Activated naive CD4-positive, alpha-beta T cell treated with anti-CD3 and anti-CD28 coated beads, Interleukin-2, amount 50 U/mL, for 24 hours (primary cell): ENCODE measurements around the gene LIPA.
"Not testable (repeated sequence)": the region's sequence is repeated elsewhere in the genome, so short reads cannot be mapped to it uniquely, and the experiment has no call there.

Experiments used
- H3K27ac Mint-ChIP-seq: one replicate; pipeline ENCODE4 v1.8.0; 2021; ENCODE audit warnings: mild to moderate bottlenecking, mixed read lengths
- H3K27me3 Mint-ChIP-seq: one replicate; pipeline ENCODE4 v1.8.0; 2021; ENCODE audit warnings: mixed read lengths
- H3K36me3 Mint-ChIP-seq: one replicate; pipeline ENCODE4 v1.8.0; 2021; ENCODE audit warnings: mixed read lengths
- H3K4me1 Mint-ChIP-seq: one replicate; pipeline ENCODE4 v1.8.0; 2021; ENCODE audit warnings: mixed read lengths
- H3K4me3 Mint-ChIP-seq: one replicate; pipeline ENCODE4 v1.8.0; 2021; ENCODE audit warnings: mild to moderate bottlenecking, mixed read lengths
- H3K9me3 Mint-ChIP-seq: one replicate; pipeline ENCODE4 v1.8.0; 2021; ENCODE audit warnings: mixed read lengths

LIPA gene

GRCh38 chr10:89210794-89211425 lies 40.7 kb downstream of the LIPA start:
- Mint-ChIP-seq H3K36me3 (no peaks in the 10 kb centered on the region), H3K27me3 (peaks cover 26% of the 10 kb centered on the region), H3K4me3 (no peak overlapping the region), H3K4me1 (peaks cover 9% of the 10 kb centered on the region), H3K27ac (no peak overlapping the region), H3K9me3 (no peaks in the 10 kb centered on the region)

- Mint-ChIP-seq H3K4me3 (no peak overlapping the region), H3K27ac (no peak overlapping the region), H3K4me1 (peaks cover 9% of the 10 kb centered on the region), H3K9me3 (no peaks in the 10 kb centered on the region), H3K36me3 (no peaks in the 10 kb centered on the region), H3K27me3 (peaks cover 29% of the 10 kb centered on the region)
These were observed 41.9 kb downstream of the LIPA start for GRCh38 chr10:89209718-89210117.

DNA sequence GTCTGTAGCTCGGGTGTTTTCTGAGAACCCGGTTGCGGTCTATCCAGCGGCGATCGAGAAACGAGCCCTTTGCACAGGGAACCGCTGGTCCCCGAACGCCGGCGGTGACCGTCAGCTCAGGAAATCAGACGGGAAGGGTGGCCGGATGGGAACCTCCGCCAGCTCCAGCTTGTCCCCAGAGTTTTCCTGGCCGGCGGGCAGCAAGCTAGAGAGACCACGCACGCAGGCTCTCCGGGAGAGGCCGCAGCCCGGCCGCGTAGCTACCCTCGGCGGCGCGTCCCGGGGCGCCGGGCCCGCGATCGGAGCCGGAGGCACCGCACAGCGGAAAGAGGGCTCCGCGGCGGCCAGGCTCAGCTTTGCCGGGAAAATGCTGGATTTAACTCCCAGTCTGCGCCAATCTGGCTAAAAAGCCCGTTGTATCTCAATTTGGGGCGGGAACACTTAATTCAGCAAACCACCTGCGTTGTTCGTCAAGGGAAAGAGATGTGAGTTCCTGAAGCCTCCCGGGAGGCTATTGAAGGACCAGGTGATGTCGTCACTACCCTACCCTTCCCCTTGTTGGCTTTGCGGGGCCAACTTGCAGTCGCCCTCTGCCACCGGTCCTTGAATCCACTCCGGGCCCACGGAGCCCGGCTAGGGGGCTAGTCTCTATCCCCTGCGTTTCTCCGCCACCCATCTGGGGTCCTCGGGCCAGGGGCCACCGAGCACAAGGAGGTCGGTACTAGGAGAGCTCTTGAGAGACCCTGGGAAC lies 43.6 kb downstream of the LIPA start:
- Mint-ChIP-seq H3K36me3 (no peaks in the 10 kb centered on the region), H3K9me3 (no peaks in the 10 kb centered on the region), H3K4me1 (peaks cover 9% of the 10 kb centered on the region), H3K4me3 (peak overlapping the region; percentile 87), H3K27ac (no peak overlapping the region), H3K27me3 (peaks cover 29% of the 10 kb centered on the region)

GRCh38 chr10:89207181-89207800 lies 44.3 kb downstream of the LIPA start, which contains the start of gene CH25H:
CH25H (minus strand) TSS chr10:89207317; CDS start chr10:89207292, 25 bp downstream.
- Mint-ChIP-seq H3K9me3 (no peaks in the 10 kb centered on the region), H3K27me3 (peaks cover 29% of the 10 kb centered on the region), H3K4me1 (peaks cover 9% of the 10 kb centered on the region), H3K36me3 (no peaks in the 10 kb centered on the region), H3K4me3 (peak within 1 kb of the TSS; percentile 87), H3K27ac (no peak within 1 kb of the TSS)

DNA sequence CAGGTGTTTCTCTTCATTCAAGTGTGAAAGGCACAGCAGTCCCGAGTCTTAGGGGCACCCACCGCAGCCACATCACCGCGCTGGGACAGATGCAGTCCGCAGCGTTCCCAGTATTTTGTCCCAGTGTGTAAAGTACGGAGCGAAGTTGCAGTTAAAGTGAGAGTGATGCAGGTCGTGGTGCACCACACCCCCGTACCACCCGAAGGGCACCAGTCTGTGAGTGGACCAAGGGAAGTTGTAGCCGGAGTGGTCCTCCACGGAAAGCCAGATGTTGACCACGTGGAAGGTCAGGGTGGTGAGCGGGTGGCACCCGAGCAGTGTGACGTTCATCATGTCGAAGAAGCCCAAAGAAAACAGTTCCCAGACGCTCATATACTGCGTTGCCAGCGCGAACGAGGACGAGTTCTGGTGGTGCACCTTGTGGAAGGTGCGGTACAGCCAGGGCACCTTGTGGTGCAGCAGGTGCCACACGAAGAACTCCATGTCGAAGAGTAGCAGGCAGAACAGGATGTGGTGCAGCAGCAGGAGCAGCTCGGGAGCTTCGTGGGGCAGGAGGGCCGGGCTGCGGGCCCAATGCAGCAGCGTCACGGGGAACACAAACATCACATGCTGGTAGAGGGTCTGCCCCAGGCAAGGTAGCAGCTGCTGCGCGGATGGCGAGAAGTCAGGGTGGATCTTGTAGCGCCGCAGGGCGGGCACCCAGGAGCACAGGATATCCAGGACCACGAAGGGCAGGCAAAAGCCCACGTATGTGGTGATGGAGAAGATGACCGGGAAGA lies 45.0 kb downstream of the LIPA start:
- peaks cover 9% of the 10 kb centered on the region for H3K4me1 Mint-ChIP-seq

GRCh38 chr10:89204621-89205185 lies 46.9 kb downstream of the LIPA start:
- Mint-ChIP-seq H3K27ac (no peak overlapping the region), H3K4me1 (peaks cover 12% of the 10 kb centered on the region), H3K27me3 (peaks cover 21% of the 10 kb centered on the region), H3K4me3 (no peak overlapping the region), H3K36me3 (no peaks in the 10 kb centered on the region), H3K9me3 (no peaks in the 10 kb centered on the region)

More for the DNA sequence above, 45.0 kb downstream of the LIPA start:
- H3K36me3 Mint-ChIP-seq: no peaks in the 10 kb centered on the region
- H3K4me3 Mint-ChIP-seq: peak overlapping the region; percentile 87
- peaks cover 29% of the 10 kb centered on the region for H3K27me3 Mint-ChIP-seq
- H3K27ac Mint-ChIP-seq: no peak overlapping the region
- H3K9me3 Mint-ChIP-seq: no peaks in the 10 kb centered on the region

DNA sequence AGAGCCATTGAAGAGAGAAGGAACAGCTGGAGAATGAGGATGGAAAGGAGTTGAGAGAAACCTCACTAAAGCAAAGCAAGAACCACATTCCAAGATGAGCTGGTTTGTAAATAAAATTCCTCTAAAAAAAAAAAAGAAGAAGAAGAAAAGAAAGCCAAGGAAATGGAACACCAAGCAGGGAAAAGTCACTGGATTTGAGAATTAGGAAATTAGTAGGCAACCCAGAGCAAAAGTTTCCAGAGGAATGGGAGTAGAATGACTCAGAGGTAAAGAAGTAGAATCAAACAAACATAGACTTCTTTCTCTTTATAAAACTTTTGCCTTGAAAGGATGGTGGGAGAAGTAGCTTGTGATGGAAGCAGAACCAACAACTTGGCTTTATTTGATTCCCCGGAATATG lies 48.3 kb downstream of the LIPA start:
- peaks cover 12% of the 10 kb centered on the region for H3K4me1 Mint-ChIP-seq
- H3K9me3 Mint-ChIP-seq: no peaks in the 10 kb centered on the region
- no peak overlapping the region for H3K4me3 Mint-ChIP-seq
- H3K27me3 Mint-ChIP-seq: peaks cover 12% of the 10 kb centered on the region
- H3K27ac Mint-ChIP-seq: no peak overlapping the region
- H3K36me3 Mint-ChIP-seq: no peaks in the 10 kb centered on the region

DNA sequence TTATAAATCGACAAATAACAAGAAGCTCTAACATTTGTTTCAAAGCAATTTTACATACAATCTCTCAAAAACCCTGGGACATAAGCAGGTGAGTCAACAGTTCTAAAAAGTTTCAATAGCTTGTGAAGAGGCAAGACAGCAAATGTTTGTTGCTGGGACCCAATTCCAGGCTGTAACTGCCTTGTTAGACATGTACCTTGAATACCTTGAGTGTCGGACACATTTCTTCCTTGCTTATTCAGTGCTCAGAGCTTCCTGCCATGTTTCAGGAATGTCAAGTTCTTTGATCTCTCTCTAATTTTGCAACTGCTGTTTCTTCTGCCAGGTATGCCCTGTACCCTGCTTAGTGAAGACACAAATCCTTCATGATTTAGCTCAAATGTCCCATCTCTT lies 49.5 kb downstream of the LIPA start:
- no peak overlapping the region for H3K27ac Mint-ChIP-seq
- no peaks in the 10 kb centered on the region for H3K36me3 Mint-ChIP-seq
- peaks cover 12% of the 10 kb centered on the region for H3K27me3 Mint-ChIP-seq
- peaks cover 12% of the 10 kb centered on the region for H3K4me1 Mint-ChIP-seq
- H3K9me3 Mint-ChIP-seq: no peaks in the 10 kb centered on the region
- H3K4me3 Mint-ChIP-seq: no peak overlapping the region

- no peaks in the 10 kb centered on the region for H3K36me3 Mint-ChIP-seq
- H3K4me1 Mint-ChIP-seq: peaks cover 7% of the 10 kb centered on the region
- no peak overlapping the region for H3K27ac Mint-ChIP-seq
- H3K9me3 Mint-ChIP-seq: no peaks in the 10 kb centered on the region
- peaks cover 8% of the 10 kb centered on the region for H3K27me3 Mint-ChIP-seq
- no peak overlapping the region for H3K4me3 Mint-ChIP-seq
These were observed 50.1 kb downstream of the LIPA start for GRCh38 chr10:89201345-89202032.

GRCh38 chr10:89197473-89197872 lies 54.1 kb downstream of the LIPA start:
- Mint-ChIP-seq H3K4me3 (no peak overlapping the region), H3K4me1 (peaks cover 3% of the 10 kb centered on the region), H3K27ac (peak overlapping the region; percentile 25), H3K27me3 (peaks cover 4% of the 10 kb centered on the region), H3K36me3 (no peaks in the 10 kb centered on the region), H3K9me3 (no peaks in the 10 kb centered on the region)

GRCh38 chr10:89191301-89191700 lies 60.3 kb downstream of the LIPA start:
- H3K36me3 Mint-ChIP-seq, H3K9me3 Mint-ChIP-seq, H3K4me1 Mint-ChIP-seq, H3K27ac Mint-ChIP-seq, H3K27me3 Mint-ChIP-seq, H3K4me3 Mint-ChIP-seq: not testable (repeated sequence)

DNA sequence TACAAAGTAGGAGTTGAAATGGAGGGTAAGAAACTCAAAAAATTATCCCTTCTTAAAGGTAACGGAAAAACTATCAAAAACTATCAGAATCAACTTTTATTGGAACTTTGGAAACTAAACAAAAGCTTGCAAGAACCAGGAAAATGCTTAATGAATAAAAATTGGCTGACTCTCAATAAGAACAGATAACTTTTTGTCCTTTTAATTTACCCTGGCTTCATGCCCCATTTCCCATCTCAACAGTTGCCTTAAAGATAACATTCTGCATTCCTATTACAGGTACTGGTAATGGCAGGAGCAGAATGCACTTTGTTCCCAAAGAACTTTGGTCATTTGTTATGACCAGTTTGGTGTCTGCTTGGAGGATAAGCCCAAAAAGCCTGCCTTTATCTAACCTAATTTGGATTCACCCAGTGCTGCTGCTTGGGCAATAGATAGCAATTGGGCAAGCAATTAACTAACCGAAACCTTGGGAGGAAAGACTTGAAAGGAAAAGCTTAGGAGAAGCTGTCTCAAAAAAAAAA lies 62.3 kb downstream of the LIPA start:
- no peak overlapping the region for H3K27ac Mint-ChIP-seq
- no peaks in the 10 kb centered on the region for H3K36me3 Mint-ChIP-seq
- no peaks in the 10 kb centered on the region for H3K4me1 Mint-ChIP-seq
- H3K9me3 Mint-ChIP-seq: no peaks in the 10 kb centered on the region
- H3K27me3 Mint-ChIP-seq: peaks cover 2% of the 10 kb centered on the region
- H3K4me3 Mint-ChIP-seq: no peak overlapping the region

GRCh38 chr10:89185658-89186057 lies 65.9 kb downstream of the LIPA start:
- Mint-ChIP-seq H3K4me3 (no peak overlapping the region), H3K27ac (no peak overlapping the region), H3K4me1 (no peaks in the 10 kb centered on the region), H3K27me3 (peaks cover 5% of the 10 kb centered on the region), H3K36me3 (no peaks in the 10 kb centered on the region), H3K9me3 (no peaks in the 10 kb centered on the region)

DNA sequence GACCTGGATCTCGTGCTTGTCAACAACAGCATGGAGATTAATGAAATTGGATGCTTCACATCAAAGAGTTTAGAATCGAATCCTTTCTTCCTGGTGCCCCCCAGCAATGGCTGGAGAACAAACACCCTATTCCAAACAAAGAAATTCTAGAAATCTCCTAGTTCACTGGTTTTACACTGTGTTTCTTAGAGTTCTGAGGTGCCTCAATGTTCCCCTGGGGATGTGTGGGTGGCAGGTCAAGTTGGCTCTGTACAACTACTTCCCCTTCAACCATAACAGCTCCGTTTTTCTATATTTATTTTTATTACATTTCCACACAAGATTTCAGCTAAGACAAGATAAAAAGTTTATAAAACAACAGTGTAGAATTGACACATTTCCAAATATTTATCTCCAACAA lies 66.9 kb downstream of the LIPA start:
- Mint-ChIP-seq H3K36me3 (peaks cover 2% of the 10 kb centered on the region), H3K27ac (no peak overlapping the region), H3K27me3 (peaks cover 8% of the 10 kb centered on the region), H3K4me3 (no peak overlapping the region), H3K9me3 (no peaks in the 10 kb centered on the region), H3K4me1 (no peaks in the 10 kb centered on the region)

DNA sequence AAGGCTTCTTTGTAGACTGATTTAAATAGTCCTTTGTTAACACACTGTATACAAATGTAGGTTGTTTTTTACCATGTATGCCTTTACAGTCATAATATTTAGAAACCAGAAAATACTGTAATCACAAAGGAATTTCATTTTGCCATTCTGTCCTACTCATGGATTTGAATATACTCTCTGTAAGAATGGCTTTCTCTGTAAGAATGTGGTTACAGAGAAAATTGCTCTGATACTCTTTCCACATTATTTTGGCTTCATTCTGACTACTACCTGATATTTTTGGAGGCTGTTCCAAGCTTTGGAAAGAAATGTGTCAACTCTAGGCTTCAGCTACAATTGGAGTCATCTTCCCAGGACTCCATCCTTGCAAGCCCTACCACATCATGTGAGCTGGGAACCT lies 68.0 kb downstream of the LIPA start:
- Mint-ChIP-seq H3K27me3 (peaks cover 8% of the 10 kb centered on the region), H3K9me3 (no peaks in the 10 kb centered on the region), H3K36me3 (peaks cover 2% of the 10 kb centered on the region), H3K4me1 (no peaks in the 10 kb centered on the region), H3K27ac (no peak overlapping the region), H3K4me3 (no peak overlapping the region)
